ENCODE data around the gene NEURL1. TPM values are rescaled to one million over a fixed set of nuclear protein-coding genes. Genes with fewer than 3 reads are reported as not detected.
"Not testable (repeated sequence)": the region's sequence is repeated elsewhere in the genome, so short reads cannot be mapped to it uniquely, and the experiment has no call there.

NEURL1 gene
- total and polyA plus RNA-seq, 2 experiments from 2014 or later, result 1.1 to 1.5 TPM

DNA sequence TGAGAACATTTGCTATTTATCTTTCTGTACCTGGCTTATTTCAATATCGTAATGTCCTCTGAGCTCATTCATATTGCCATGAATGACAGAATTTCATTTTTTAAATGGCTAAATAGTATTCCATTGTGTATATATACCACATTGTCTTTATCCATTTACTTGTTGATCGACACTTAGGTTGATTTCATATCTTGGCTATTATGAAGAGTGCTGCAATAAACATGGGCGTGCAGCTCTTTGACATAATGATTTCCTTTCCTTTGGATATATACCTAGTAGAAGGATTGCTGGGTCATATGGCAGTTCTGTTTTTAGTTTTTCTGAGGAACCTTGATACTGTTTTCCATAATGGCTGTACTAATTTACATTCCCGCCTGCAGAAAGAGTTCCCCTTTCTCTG, 30.2 kb downstream of the NEURL1 start:
- in situ Hi-C loops (cut with MboI), result no loop called here
- WGBS, 2 experiments (ENCODE audit: low coverage in 1 of 2, low lambda C conversion rate in 2 of 2, missing lambda C conversion rate in 2 of 2), result 60 to 62% methylated on average over 4 of the region's 4 CpGs
- no peak overlapping the region for H2AFZ ChIP-seq
- DNase-seq, result no peak
- no peak overlapping the region for H3K27ac ChIP-seq
- no peaks in the 10 kb centered on the region for H4K20me1 ChIP-seq (ENCODE audit: insufficient read depth)
- H3K9ac ChIP-seq, result no peak overlapping the region
- H3K9me3 ChIP-seq (ENCODE audit: low read depth), result no peaks in the 10 kb centered on the region
- H3F3A ChIP-seq (ENCODE audit: insufficient read depth), result no peaks in the 10 kb centered on the region
- H3K4me3 ChIP-seq, result no peak overlapping the region
- H3K9me2 ChIP-seq (ENCODE audit: insufficient read depth), result no peaks in the 10 kb centered on the region
- H3K79me2 ChIP-seq (ENCODE audit: insufficient read depth), result no peaks in the 10 kb centered on the region
- H3K27me3 ChIP-seq (replicated peaks; ENCODE audit: insufficient read depth), result peaks cover 34% of the 10 kb centered on the region
- no peak overlapping the region for H3K4me2 ChIP-seq (ENCODE audit: unreplicated experiment)
- no peak for TF ChIP-seq EZH2 (IDR thresholded peaks at IDR 0.05; ENCODE audit: insufficient read depth, poor library complexity, severe bottlenecking)
- TF ChIP-seq EZH2phosphoT487 (IDR thresholded peaks at IDR 0.05; ENCODE audit: insufficient read depth, low read depth), result no peak
- H3K4me1 ChIP-seq (ENCODE audit: insufficient read depth), result no peaks in the 10 kb centered on the region; the same call in 1 of the 2 replicates
- H3K36me3 ChIP-seq (ENCODE audit: low read depth), result no peaks in the 10 kb centered on the region

DNA sequence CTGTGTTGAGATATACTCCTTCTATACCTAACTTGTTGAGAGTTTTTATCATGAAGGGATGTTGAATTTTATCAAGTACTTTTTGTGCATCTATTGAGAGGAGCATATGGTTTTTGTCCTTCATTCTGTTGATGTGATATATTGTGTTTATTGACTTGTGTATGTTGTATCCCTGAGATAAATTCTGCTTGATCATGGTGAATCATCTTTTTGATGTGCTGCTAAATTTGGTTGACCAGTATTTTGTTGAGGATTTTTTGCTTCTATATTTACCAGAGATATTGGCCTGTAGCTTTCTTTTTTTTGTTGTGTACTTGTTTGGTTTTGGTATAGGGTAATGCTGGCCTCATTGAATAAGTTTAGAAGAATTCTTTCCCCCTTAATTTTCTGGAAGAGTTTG, 32.4 kb downstream of the NEURL1 start:
- H3K27me3 ChIP-seq (replicated peaks; ENCODE audit: insufficient read depth), result peaks cover 35% of the 10 kb centered on the region
- in situ Hi-C loops (cut with MboI), result no loop called here
- H3K36me3 ChIP-seq (ENCODE audit: low read depth), result no peaks in the 10 kb centered on the region
- H3K9me2 ChIP-seq (ENCODE audit: insufficient read depth), result no peaks in the 10 kb centered on the region
- no peaks in the 10 kb centered on the region for H3K79me2 ChIP-seq (ENCODE audit: insufficient read depth)
- no peak for TF ChIP-seq EZH2 (IDR thresholded peaks at IDR 0.05; ENCODE audit: insufficient read depth, poor library complexity, severe bottlenecking)
- TF ChIP-seq EZH2phosphoT487 (IDR thresholded peaks at IDR 0.05; ENCODE audit: insufficient read depth, low read depth), result no peak
- H3K9ac ChIP-seq, result no peak overlapping the region
- H3K27ac ChIP-seq, result no peak overlapping the region
- peaks cover 4% of the 10 kb centered on the region for H3K9me3 ChIP-seq (ENCODE audit: low read depth)
- no peak overlapping the region for H2AFZ ChIP-seq
- no peaks in the 10 kb centered on the region; the same call in 1 of the 2 replicates for H3K4me1 ChIP-seq (ENCODE audit: insufficient read depth)
- no peak overlapping the region for H3K4me3 ChIP-seq
- no peak for DNase-seq
- no peaks in the 10 kb centered on the region for H4K20me1 ChIP-seq (ENCODE audit: insufficient read depth)
- no peak overlapping the region for H3K4me2 ChIP-seq (ENCODE audit: unreplicated experiment)
- no peaks in the 10 kb centered on the region for H3F3A ChIP-seq (ENCODE audit: insufficient read depth)

DNA sequence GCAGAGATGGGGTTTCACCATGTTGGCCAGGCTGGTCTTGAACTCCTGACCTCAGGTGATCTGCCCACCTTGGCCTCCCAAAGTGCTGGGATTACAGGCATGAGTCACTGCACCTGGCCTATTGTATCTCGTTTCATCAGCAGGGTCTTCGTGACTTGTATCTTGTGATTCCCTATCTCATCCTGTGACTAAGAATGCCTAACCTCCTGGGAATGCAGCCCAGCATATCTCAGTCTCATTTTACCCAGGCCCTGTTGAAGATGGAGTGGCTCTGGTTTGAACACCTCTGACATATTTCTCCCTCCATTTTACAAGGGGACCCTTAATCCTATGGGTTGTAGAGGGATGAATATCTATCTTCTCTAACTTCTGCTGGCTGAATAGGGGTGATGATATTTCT, 34.0 kb downstream of the NEURL1 start:
- peak; percentile 36 for DNase-seq

DNA sequence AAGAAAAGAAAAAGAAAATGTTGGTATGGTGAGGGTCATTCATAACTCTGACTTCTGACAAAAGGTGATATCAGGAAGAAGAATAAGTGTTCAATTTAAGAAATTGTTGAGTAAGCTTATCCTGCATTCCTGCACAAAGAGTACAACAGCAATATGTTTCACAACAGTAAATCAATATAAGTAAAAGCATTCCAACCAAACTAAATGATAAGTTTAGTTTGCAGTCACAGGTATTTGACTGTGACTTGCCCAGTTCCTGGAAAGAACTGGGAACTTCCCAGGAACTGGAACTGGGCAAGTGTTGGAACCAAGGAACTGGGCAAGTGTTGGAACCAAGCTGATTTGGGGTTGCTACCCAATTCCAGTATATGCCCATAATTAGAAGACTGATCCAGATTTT, 35.0 kb downstream of the NEURL1 start:
- no peaks in the 10 kb centered on the region for H3K79me2 ChIP-seq (ENCODE audit: insufficient read depth)
- no peaks in the 10 kb centered on the region for H3K9me2 ChIP-seq (ENCODE audit: insufficient read depth)
- H3K27ac ChIP-seq, result no peak overlapping the region
- no peak overlapping the region for H2AFZ ChIP-seq
- DNase-seq, result no peak
- H3K36me3 ChIP-seq (ENCODE audit: low read depth), result no peaks in the 10 kb centered on the region
- H3F3A ChIP-seq (ENCODE audit: insufficient read depth), result no peaks in the 10 kb centered on the region
- no peak overlapping the region for H3K9ac ChIP-seq
- in situ Hi-C loops (cut with MboI), result no loop called here
- peaks cover 38% of the 10 kb centered on the region for H3K27me3 ChIP-seq (replicated peaks; ENCODE audit: insufficient read depth)
- H3K4me2 ChIP-seq (ENCODE audit: unreplicated experiment), result no peak overlapping the region
- no peaks in the 10 kb centered on the region; the same call in 1 of the 2 replicates for H3K4me1 ChIP-seq (ENCODE audit: insufficient read depth)
- TF ChIP-seq EZH2 (IDR thresholded peaks at IDR 0.05; ENCODE audit: insufficient read depth, poor library complexity, severe bottlenecking), result no peak
- TF ChIP-seq EZH2phosphoT487 (IDR thresholded peaks at IDR 0.05; ENCODE audit: insufficient read depth, low read depth), result no peak
- H3K9me3 ChIP-seq (ENCODE audit: low read depth), result peaks cover 4% of the 10 kb centered on the region
- H4K20me1 ChIP-seq (ENCODE audit: insufficient read depth), result no peaks in the 10 kb centered on the region
- no peak overlapping the region for H3K4me3 ChIP-seq

More for the DNA sequence above, 34.0 kb downstream of the NEURL1 start:
- H3K9me2 ChIP-seq (ENCODE audit: insufficient read depth); H3K36me3 ChIP-seq (ENCODE audit: low read depth); H3K9me3 ChIP-seq (ENCODE audit: low read depth); H3F3A ChIP-seq (ENCODE audit: insufficient read depth); H3K27ac ChIP-seq; H3K4me3 ChIP-seq; H3K9ac ChIP-seq; H4K20me1 ChIP-seq (ENCODE audit: insufficient read depth); H3K79me2 ChIP-seq (ENCODE audit: insufficient read depth); H3K4me1 ChIP-seq (ENCODE audit: insufficient read depth); H2AFZ ChIP-seq; H3K4me2 ChIP-seq (ENCODE audit: unreplicated experiment); in situ Hi-C loops (cut with MboI): not testable (repeated sequence)
- WGBS, 2 experiments (ENCODE audit: low coverage in 1 of 2, low lambda C conversion rate in 2 of 2, missing lambda C conversion rate in 2 of 2), result 9 to 14% methylated on average over 2 of the region's 2 CpGs
- peaks cover 42% of the 10 kb centered on the region for H3K27me3 ChIP-seq (replicated peaks; ENCODE audit: insufficient read depth)

DNA sequence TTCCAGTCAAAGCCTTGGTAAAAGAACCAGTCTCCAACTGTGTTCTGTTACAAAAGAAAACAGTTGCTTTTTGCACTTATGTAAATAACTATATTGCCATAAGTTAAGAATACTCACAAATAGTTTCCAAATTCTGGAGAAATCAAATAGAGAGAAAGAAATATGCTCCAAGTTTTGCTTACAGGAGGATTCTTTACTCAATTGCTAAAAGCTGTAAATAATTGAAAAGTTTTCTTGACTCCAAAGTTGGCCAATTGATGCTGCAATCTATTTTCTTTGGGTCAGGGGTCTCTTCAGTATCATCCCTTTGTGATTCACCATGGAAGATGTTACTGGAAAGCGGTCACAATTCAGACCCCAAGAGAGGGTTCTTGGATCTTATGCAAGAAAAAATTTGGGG, 36.0 kb downstream of the NEURL1 start:
- H2AFZ ChIP-seq, result no peak overlapping the region
- H3K27ac ChIP-seq, result no peak overlapping the region
- no peaks in the 10 kb centered on the region; the same call in 1 of the 2 replicates for H3K4me1 ChIP-seq (ENCODE audit: insufficient read depth)
- peaks cover 28% of the 10 kb centered on the region for H3K27me3 ChIP-seq (replicated peaks; ENCODE audit: insufficient read depth)
- H3K9me3 ChIP-seq (ENCODE audit: low read depth), result peaks cover 4% of the 10 kb centered on the region
- 62 to 70% methylated on average over 1 of the region's 1 CpG for WGBS, 2 experiments (ENCODE audit: low coverage in 1 of 2, low lambda C conversion rate in 2 of 2, missing lambda C conversion rate in 2 of 2)
- no peak overlapping the region for H3K4me2 ChIP-seq (ENCODE audit: unreplicated experiment)
- TF ChIP-seq EZH2phosphoT487 (IDR thresholded peaks at IDR 0.05; ENCODE audit: insufficient read depth, low read depth), result no peak
- no peak for TF ChIP-seq EZH2 (IDR thresholded peaks at IDR 0.05; ENCODE audit: insufficient read depth, poor library complexity, severe bottlenecking)
- no peaks in the 10 kb centered on the region for H3K9me2 ChIP-seq (ENCODE audit: insufficient read depth)
- H3K4me3 ChIP-seq, result no peak overlapping the region
- no peaks in the 10 kb centered on the region for H3F3A ChIP-seq (ENCODE audit: insufficient read depth)
- no peaks in the 10 kb centered on the region for H4K20me1 ChIP-seq (ENCODE audit: insufficient read depth)
- H3K79me2 ChIP-seq (ENCODE audit: insufficient read depth), result no peaks in the 10 kb centered on the region
- H3K9ac ChIP-seq, result no peak overlapping the region
- no peaks in the 10 kb centered on the region for H3K36me3 ChIP-seq (ENCODE audit: low read depth)
- in situ Hi-C loops (cut with MboI), result no loop called here
- DNase-seq, result no peak

Measured in GM23248 (cell line).